ENCODE data around the gene C1QTNF12. TPM values are rescaled to one million over a fixed set of nuclear protein-coding genes. Genes with fewer than 3 reads are reported as not detected.

C1QTNF12 gene
- polyA plus RNA-seq, 1 of the 3 experiments (the other 2 are of a cell fraction) = 0.59 TPM

- TF ChIP-seq TAF1 (IDR thresholded peaks at IDR 0.05; ENCODE audit: borderline replicate concordance, low read depth, low read length) (no peak), GATA2 (CRISPR knock-in tag; IDR thresholded peaks at IDR 0.05) (no peak), MAX (IDR thresholded peaks at IDR 0.05; ENCODE audit: low read depth) (no peak), RFX5 (IDR thresholded peaks at IDR 0.05; ENCODE audit: low read length) (no peak), YY1 (IDR thresholded peaks at IDR 0.05; ENCODE audit: low read depth) (no peak), NRF1 (IDR thresholded peaks at IDR 0.05; ENCODE audit: low read depth, low read length) (no peak), REST (IDR thresholded peaks at IDR 0.05; ENCODE audit: low read depth, low read length) (no peak)
- Histone ChIP-seq H3K9me3 (no peaks in the 10 kb centered on the region), H3K9me2 (no peaks in the 10 kb centered on the region), H3K4me1 (ENCODE audit: control insufficient read depth in 1 of 2, insufficient read depth in 2 of 2, low read depth in 1 of 2, low read length in 1 of 2) (peaks cover 0 to 16% of the 10 kb centered on the region in 2 experiments; a peak in 1 of 4 replicates), H2AFZ (ENCODE audit: low read depth) (no peak overlapping the region), H3K79me2 (ENCODE audit: insufficient read depth) (peaks cover 54% of the 10 kb centered on the region), H3K36me3 (replicated peaks in 1 of 2; ENCODE audit: control insufficient read depth in 1 of 2, insufficient read depth in 2 of 2, low read length in 1 of 2) (peaks cover 0 to 23% of the 10 kb centered on the region in 2 experiments), H3K4me2 (peak overlapping the region; percentile 24; the same call in 1 of the 2 replicates), H3K27me3 (ENCODE audit: insufficient read depth) (no peaks in the 10 kb centered on the region), H3K27ac (ENCODE audit: low read depth in 2 of 2, low read length in 1 of 2) (peak overlapping the region in 1 of 2 experiments; percentile 65; a peak in 1 of 4 replicates), H3K4me3 (ENCODE audit: low read depth in 2 of 2, low read length in 1 of 2) (peak overlapping the region in 1 of 2 experiments; percentile 48; a peak in 2 of 4 replicates), H3F3A (replicated peaks; ENCODE audit: insufficient read depth) (peaks cover 7% of the 10 kb centered on the region), H4K20me1 (ENCODE audit: insufficient read depth) (peaks cover 13% of the 10 kb centered on the region; the same call in 1 of the 2 replicates), H3K9ac (no peak overlapping the region)
- ChIA-PET POLR2A (no interaction called here), CTCF (interaction anchor here (2.5 kb wide), 1 partner anchor 111 kb away, joined by 27 read pairs; no protein-coding TSS in a partner anchor)
- no peak for DNase-seq
- WGBS (ENCODE audit: low lambda C conversion rate) = 96% methylated on average over 42 of the region's 98 CpGs
Observed at GRCh38 chr1:1232796-1233566, 13.5 kb downstream of the C1QTNF12 start.

GRCh38 chr1:1232208-1232795 is 14.2 kb downstream of the C1QTNF12 start, which contains the start of gene B3GALT6:
Gene B3GALT6 (plus strand): TSS chr1:1232237. CDS start chr1:1232279, 42 bp downstream.
- Histone ChIP-seq H4K20me1 (ENCODE audit: insufficient read depth) (peaks cover 13% of the 10 kb centered on the region; the same call in 1 of the 2 replicates), H3K9ac (peak within 1 kb of the TSS; percentile 87), H3K79me2 (ENCODE audit: insufficient read depth) (peaks cover 60% of the 10 kb centered on the region), H3K27me3 (ENCODE audit: insufficient read depth) (no peaks in the 10 kb centered on the region), H3K9me3 (no peaks in the 10 kb centered on the region), H3F3A (replicated peaks; ENCODE audit: insufficient read depth) (peaks cover 7% of the 10 kb centered on the region), H3K9me2 (no peaks in the 10 kb centered on the region), H2AFZ (ENCODE audit: low read depth) (peak within 1 kb of the TSS; percentile 42; the same call in 1 of the 2 replicates), H3K4me3 (ENCODE audit: low read depth in 2 of 2, low read length in 1 of 2) (peak within 1 kb of the TSS; percentile 77 to 96), H3K27ac (ENCODE audit: low read depth in 2 of 2, low read length in 1 of 2) (peak within 1 kb of the TSS; percentile 68 to 83; a peak in 3 of 4 replicates), H3K4me1 (ENCODE audit: control insufficient read depth in 1 of 2, insufficient read depth in 2 of 2, low read depth in 1 of 2, low read length in 1 of 2) (peaks cover 0 to 16% of the 10 kb centered on the region in 2 experiments; a peak in 1 of 4 replicates), H3K4me2 (peak within 1 kb of the TSS; percentile 95), H3K36me3 (replicated peaks in 1 of 2; ENCODE audit: control insufficient read depth in 1 of 2, insufficient read depth in 2 of 2, low read length in 1 of 2) (peaks cover 0 to 26% of the 10 kb centered on the region in 2 experiments)
- no peak for DNase-seq
- CTCF ChIA-PET = interaction anchor here (2.5 kb wide), 1 partner anchor 111 kb away, joined by 27 read pairs; no protein-coding TSS in a partner anchor
- 74% methylated on average over 17 of the region's 100 CpGs for WGBS (ENCODE audit: low lambda C conversion rate)
- no peak for TF ChIP-seq SIN3A (IDR thresholded peaks at IDR 0.05; ENCODE audit: borderline replicate concordance, low read depth, low read length)
- no peak for TF ChIP-seq IRF3 (IDR thresholded peaks at IDR 0.05; ENCODE audit: low read depth, low read length)
- TF ChIP-seq MAX (IDR thresholded peaks at IDR 0.05; ENCODE audit: low read depth) = 0 out of 2 replicates have a peak, but pooled peaks have one; percentile 45
- no peak for TF ChIP-seq EP300 (IDR thresholded peaks at IDR 0.05; ENCODE audit: borderline replicate concordance in 1 of 2, low read depth in 1 of 2, low read length in 1 of 2)
- no peak for TF ChIP-seq FOSL2 (IDR thresholded peaks at IDR 0.05; ENCODE audit: borderline replicate concordance, low read depth)
- TF ChIP-seq RXRA (IDR thresholded peaks at IDR 0.05; ENCODE audit: borderline replicate concordance, low read depth) = no peak
- TF ChIP-seq EZH2phosphoT487 (IDR thresholded peaks at IDR 0.05; ENCODE audit: borderline replicate concordance, low read depth) = no peak
- POLR2A ChIA-PET = no interaction called here

Data from SK-N-SH (cell line).